Neural cell (in vitro differentiated cells): ENCODE data around the gene BRSK2. TPM values are rescaled to one million over a fixed set of nuclear protein-coding genes. Genes with fewer than 3 reads are reported as not detected.

Experiments
- H2AFZ ChIP-seq: fragments of 200-600, 300-800 bp; sonication (generic), shearing (Covaris generic); 2 replicates; pipeline ENCODE4 v1.6.0; 2014; ENCODE audit warnings: low read depth, mild to moderate bottlenecking, antibody characterized with exemption, low read length, moderate library complexity
- H3F3A ChIP-seq: fragments of 200-600 bp; shearing (Covaris generic); 2 replicates; pipeline ENCODE4 v1.6.1; 2016; ENCODE audit warnings: mild to moderate bottlenecking, moderate library complexity, mixed read lengths, antibody characterized with exemption, low read length; ENCODE audit not compliant: insufficient read depth, poor library complexity, severe bottlenecking
- H3K27ac ChIP-seq: fragments of 200-600, 300-800 bp; sonication (generic), shearing (Covaris generic); 2 replicates; pipeline ENCODE4 v1.5.1; 2014; ENCODE audit warnings: mild to moderate bottlenecking, low read length, moderate library complexity
- H3K27me3 ChIP-seq: fragments of 300-800, 200-600 bp; sonication (generic), shearing (Covaris generic); 2 replicates; pipeline ENCODE4 v1.6.0; 2014; ENCODE audit warnings: mild to moderate bottlenecking, low read depth, low read length, moderate library complexity; ENCODE audit not compliant: insufficient read depth
- H3K36me3 ChIP-seq: fragments of 300-800, 200-600 bp; sonication (generic), shearing (Covaris generic); 2 replicates; pipeline ENCODE4 v1.5.1; 2014; ENCODE audit warnings: mild to moderate bottlenecking, antibody characterized with exemption, low read length, moderate library complexity; ENCODE audit not compliant: insufficient read depth
- H3K4me2 ChIP-seq: fragments of 300-800, 200-600 bp; sonication (generic), shearing (Covaris generic); 2 replicates; pipeline ENCODE4 v1.6.0; 2014; ENCODE audit warnings: mild to moderate bottlenecking, low read length
- H3K4me3 ChIP-seq: fragments of 300-800, 200-600 bp; sonication (generic), shearing (Covaris generic); 2 replicates; pipeline ENCODE4 v1.5.1; 2014; ENCODE audit warnings: mild to moderate bottlenecking, low read length, moderate library complexity
- H3K79me2 ChIP-seq: fragments of 200-600 bp; shearing (Covaris generic); replicated peaks from 2 replicates; pipeline ENCODE4 v1.6.0; 2014; ENCODE audit warnings: mild to moderate bottlenecking, low read length, moderate library complexity; ENCODE audit not compliant: insufficient read depth
- H3K9ac ChIP-seq: fragments of 300-800, 200-600 bp; sonication (generic), shearing (Covaris generic); 2 replicates; pipeline ENCODE4 v1.6.1; 2016; ENCODE audit warnings: mild to moderate bottlenecking, low read length, mixed read lengths
- H3K9me2 ChIP-seq: fragments of 200-600 bp; shearing (Covaris generic); 2 replicates; pipeline ENCODE4 v1.6.1; 2016; ENCODE audit warnings: mild to moderate bottlenecking, low read length, mixed read lengths; ENCODE audit not compliant: insufficient read depth
- H3K9me3 ChIP-seq: fragments of 200-600, 300-800 bp; sonication (generic), shearing (Covaris generic); 2 replicates; pipeline ENCODE4 v1.6.1; 2016; ENCODE audit warnings: mild to moderate bottlenecking, mixed run types, low read length, moderate library complexity, mixed read lengths
- H4K20me1 ChIP-seq: fragments of 200-600 bp; shearing (Covaris generic); 2 replicates; pipeline ENCODE4 v1.6.1; 2016; ENCODE audit warnings: mild to moderate bottlenecking, mixed run types; ENCODE audit not compliant: insufficient read depth
- EP300 ChIP-seq: fragments of 450-650 bp; conservative IDR thresholded peaks from 2 replicates; pipeline ENCODE4 v1.6.1; 2014; ENCODE audit warnings: antibody characterized with exemption, mild to moderate bottlenecking, moderate library complexity; ENCODE audit not compliant: poor library complexity, severe bottlenecking
- EZH2 ChIP-seq: fragments of 200-600, 300-800 bp; shearing (Covaris generic), sonication (generic); IDR thresholded peaks from 2 replicates; pipeline ENCODE4 v1.6.1; 2014; ENCODE audit warnings: antibody characterized with exemption, low read length, borderline replicate concordance, mild to moderate bottlenecking; ENCODE audit not compliant: insufficient read depth, poor library complexity, severe bottlenecking
- MXI1 ChIP-seq: fragments of 450-650 bp; conservative IDR thresholded peaks from 2 replicates; pipeline ENCODE4 v1.6.1; 2014; ENCODE audit warnings: antibody characterized with exemption, mild to moderate bottlenecking; ENCODE audit not compliant: poor library complexity, severe bottlenecking
- POLR2AphosphoS5 ChIP-seq: IDR thresholded peaks from 2 replicates; pipeline ENCODE4 v1.6.1; 2012
- SMC3 ChIP-seq: fragments of 450-650 bp; conservative IDR thresholded peaks from 2 replicates; pipeline ENCODE4 v1.6.1; 2014; ENCODE audit warnings: antibody characterized with exemption, mild to moderate bottlenecking, moderate library complexity; ENCODE audit not compliant: poor library complexity
- TAF1 ChIP-seq: IDR thresholded peaks from 2 replicates; pipeline ENCODE4 v1.6.1; 2012; ENCODE audit warnings: low read depth
- polyA plus RNA-seq: library from polyadenylated mRNA; depleted of rRNA; stranded (reverse); fragments of >200 nt; gene quantifications from 2 replicates; pipeline ENCODE4 v1.2.3, GENCODE V29; 2014
- TF ChIP-seq, protein P1 (sequence below): IDR thresholded peaks from 2 replicates; pipeline ENCODE4 v1.6.1; 2012; ENCODE audit warnings: borderline replicate concordance
- TF ChIP-seq, protein P2 (sequence below): fragments of 450-650 bp; IDR thresholded peaks from 2 replicates; pipeline ENCODE4 v1.5.1; 2014; ENCODE audit warnings: antibody characterized with exemption, mild to moderate bottlenecking, moderate library complexity; ENCODE audit not compliant: poor library complexity, severe bottlenecking

Gene BRSK2
- polyA plus RNA-seq, 1 donor from 2014 or later, result 47.5 TPM

DNA sequence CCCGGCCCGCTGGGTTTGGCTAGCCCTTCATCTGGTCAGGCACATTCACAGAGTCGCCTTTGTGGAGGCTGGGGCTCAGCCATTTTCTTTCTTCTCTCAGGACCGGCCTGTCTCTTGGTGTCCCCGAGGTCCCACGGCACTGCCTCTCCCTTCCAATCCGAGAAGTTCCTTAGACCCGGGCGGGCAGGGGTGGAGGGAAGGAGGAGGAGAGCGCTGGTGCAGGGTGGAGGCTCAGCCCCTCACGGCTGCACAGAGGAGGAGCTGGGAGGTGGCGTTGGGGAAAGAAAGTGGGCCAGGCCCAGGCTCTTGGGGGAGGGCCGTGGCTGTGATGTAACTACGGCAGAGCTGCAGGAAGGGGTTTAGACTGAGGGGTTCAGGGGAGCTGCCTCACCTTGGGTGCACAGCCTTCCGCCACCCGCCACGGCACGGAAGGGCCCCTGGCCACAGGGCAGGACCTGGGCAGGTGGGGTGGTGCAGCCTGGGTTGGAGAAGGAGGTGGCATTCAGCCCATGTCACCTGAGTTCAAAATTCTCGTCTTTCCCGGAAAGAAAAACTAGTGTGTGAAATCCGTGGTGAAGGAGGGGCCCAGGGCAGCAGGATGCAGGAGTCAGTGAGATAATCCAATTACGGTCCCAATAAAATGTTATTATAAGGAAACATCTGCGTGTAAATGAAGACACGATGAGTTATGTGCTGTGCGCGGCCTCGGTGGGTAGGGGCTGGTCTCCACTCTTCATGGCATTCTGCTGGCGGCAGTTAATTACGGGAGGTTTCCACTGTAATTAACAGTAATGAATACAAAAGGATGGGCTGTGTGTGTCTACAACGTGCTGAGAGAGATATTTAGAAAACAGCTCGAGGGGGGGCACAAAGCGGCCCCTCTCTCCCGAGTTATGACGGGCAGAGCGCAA, 1.7 kb downstream of the BRSK2 start:
- Histone ChIP-seq H3K36me3 (no peaks in the 10 kb centered on the region), H2AFZ (no peak overlapping the region), H3K9me3 (no peaks in the 10 kb centered on the region), H3K27ac (peak overlapping the region; percentile 83), H3K9ac (peak overlapping the region; percentile 97), H3K9me2 (no peaks in the 10 kb centered on the region), H4K20me1 (peaks cover 11% of the 10 kb centered on the region), H3K4me3 (peak overlapping the region; percentile 99), H3F3A (no peaks in the 10 kb centered on the region), H3K79me2 (peaks cover 47% of the 10 kb centered on the region), H3K4me2 (peak overlapping the region; percentile 99), H3K27me3 (no peaks in the 10 kb centered on the region)
- TF ChIP-seq, protein P1, sequence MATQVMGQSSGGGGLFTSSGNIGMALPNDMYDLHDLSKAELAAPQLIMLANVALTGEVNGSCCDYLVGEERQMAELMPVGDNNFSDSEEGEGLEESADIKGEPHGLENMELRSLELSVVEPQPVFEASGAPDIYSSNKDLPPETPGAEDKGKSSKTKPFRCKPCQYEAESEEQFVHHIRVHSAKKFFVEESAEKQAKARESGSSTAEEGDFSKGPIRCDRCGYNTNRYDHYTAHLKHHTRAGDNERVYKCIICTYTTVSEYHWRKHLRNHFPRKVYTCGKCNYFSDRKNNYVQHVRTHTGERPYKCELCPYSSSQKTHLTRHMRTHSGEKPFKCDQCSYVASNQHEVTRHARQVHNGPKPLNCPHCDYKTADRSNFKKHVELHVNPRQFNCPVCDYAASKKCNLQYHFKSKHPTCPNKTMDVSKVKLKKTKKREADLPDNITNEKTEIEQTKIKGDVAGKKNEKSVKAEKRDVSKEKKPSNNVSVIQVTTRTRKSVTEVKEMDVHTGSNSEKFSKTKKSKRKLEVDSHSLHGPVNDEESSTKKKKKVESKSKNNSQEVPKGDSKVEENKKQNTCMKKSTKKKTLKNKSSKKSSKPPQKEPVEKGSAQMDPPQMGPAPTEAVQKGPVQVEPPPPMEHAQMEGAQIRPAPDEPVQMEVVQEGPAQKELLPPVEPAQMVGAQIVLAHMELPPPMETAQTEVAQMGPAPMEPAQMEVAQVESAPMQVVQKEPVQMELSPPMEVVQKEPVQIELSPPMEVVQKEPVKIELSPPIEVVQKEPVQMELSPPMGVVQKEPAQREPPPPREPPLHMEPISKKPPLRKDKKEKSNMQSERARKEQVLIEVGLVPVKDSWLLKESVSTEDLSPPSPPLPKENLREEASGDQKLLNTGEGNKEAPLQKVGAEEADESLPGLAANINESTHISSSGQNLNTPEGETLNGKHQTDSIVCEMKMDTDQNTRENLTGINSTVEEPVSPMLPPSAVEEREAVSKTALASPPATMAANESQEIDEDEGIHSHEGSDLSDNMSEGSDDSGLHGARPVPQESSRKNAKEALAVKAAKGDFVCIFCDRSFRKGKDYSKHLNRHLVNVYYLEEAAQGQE, result peak; percentile 62
- no peak for TF ChIP-seq EZH2
- TF ChIP-seq SMC3, result no peak
- TF ChIP-seq POLR2AphosphoS5, result peak; percentile 55
- peak; percentile 63 for TF ChIP-seq TAF1

DNA sequence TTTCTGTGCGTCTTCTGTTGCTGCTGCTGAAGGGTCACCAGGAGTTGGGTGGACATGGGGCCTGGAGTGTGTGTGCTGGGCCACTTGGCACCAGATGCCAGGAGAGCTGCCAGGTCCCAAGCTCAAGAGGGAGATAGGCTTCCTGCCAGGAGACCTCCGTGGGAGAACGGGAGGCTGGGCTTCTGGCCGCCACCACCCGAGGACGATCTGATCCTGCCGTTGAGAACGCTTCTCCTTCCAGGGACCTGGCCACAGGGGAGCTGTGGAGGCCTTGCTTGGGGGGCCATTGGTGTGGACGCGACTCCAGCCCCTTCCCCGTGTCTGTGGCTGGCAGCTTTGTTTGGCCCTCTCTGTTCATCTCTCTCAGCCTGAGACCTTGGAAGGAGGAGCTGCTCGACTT, 2.4 kb downstream of the BRSK2 start:
- Histone ChIP-seq H3K4me2 (peak overlapping the region; percentile 99), H3K9me3 (no peaks in the 10 kb centered on the region), H3K9me2 (no peaks in the 10 kb centered on the region), H3K9ac (peak overlapping the region; percentile 97), H3K27ac (no peak overlapping the region), H4K20me1 (peaks cover 15% of the 10 kb centered on the region), H3K4me3 (peak overlapping the region; percentile 99), H3K79me2 (peaks cover 54% of the 10 kb centered on the region), H3K27me3 (no peaks in the 10 kb centered on the region), H2AFZ (no peak overlapping the region), H3K36me3 (no peaks in the 10 kb centered on the region), H3F3A (no peaks in the 10 kb centered on the region)
- TF ChIP-seq, protein P1, result no peak
- TF ChIP-seq, protein P2, sequence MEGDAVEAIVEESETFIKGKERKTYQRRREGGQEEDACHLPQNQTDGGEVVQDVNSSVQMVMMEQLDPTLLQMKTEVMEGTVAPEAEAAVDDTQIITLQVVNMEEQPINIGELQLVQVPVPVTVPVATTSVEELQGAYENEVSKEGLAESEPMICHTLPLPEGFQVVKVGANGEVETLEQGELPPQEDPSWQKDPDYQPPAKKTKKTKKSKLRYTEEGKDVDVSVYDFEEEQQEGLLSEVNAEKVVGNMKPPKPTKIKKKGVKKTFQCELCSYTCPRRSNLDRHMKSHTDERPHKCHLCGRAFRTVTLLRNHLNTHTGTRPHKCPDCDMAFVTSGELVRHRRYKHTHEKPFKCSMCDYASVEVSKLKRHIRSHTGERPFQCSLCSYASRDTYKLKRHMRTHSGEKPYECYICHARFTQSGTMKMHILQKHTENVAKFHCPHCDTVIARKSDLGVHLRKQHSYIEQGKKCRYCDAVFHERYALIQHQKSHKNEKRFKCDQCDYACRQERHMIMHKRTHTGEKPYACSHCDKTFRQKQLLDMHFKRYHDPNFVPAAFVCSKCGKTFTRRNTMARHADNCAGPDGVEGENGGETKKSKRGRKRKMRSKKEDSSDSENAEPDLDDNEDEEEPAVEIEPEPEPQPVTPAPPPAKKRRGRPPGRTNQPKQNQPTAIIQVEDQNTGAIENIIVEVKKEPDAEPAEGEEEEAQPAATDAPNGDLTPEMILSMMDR, result no peak
- TF ChIP-seq SMC3 (no peak), POLR2AphosphoS5 (no peak), MXI1 (no peak), EP300 (no peak), TAF1 (no peak)
